ENCODE results near the gene DNAJC15. TPM values are rescaled to one million over a fixed set of nuclear protein-coding genes. Genes with fewer than 3 reads are reported as not detected.
"Not testable (repeated sequence)": the region's sequence is repeated elsewhere in the genome, so short reads cannot be mapped to it uniquely, and the experiment has no call there.

DNAJC15 gene
- total RNA-seq, 4 donors from 2014 or later, result 5.5 to 12.1 (median 10.9) TPM

DNA sequence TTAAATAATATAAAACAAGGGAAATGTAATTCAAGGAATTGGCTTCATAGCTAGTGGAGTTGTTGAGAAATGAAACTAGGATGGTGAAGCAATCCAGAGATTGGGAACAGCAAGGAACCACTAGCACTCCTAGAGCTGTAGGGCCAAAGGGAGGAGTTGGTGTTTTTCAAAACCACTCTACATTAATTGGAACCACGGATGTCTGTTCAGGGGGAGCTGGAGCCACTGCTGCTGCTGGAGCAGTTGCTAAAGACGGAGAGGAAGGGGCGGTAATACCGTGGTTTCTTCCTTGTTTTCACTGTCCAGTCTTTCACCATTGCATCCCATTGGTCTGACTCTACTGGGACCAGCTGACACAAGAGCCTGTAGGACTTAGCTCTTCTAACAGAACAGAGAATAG, 8.5 kb downstream of the DNAJC15 start:
- DNase-seq (ENCODE audit: low spot score) (no peak), ATAC-seq (ENCODE audit: low FRiP score) (no peak)
- TF ChIP-seq, protein P1, sequence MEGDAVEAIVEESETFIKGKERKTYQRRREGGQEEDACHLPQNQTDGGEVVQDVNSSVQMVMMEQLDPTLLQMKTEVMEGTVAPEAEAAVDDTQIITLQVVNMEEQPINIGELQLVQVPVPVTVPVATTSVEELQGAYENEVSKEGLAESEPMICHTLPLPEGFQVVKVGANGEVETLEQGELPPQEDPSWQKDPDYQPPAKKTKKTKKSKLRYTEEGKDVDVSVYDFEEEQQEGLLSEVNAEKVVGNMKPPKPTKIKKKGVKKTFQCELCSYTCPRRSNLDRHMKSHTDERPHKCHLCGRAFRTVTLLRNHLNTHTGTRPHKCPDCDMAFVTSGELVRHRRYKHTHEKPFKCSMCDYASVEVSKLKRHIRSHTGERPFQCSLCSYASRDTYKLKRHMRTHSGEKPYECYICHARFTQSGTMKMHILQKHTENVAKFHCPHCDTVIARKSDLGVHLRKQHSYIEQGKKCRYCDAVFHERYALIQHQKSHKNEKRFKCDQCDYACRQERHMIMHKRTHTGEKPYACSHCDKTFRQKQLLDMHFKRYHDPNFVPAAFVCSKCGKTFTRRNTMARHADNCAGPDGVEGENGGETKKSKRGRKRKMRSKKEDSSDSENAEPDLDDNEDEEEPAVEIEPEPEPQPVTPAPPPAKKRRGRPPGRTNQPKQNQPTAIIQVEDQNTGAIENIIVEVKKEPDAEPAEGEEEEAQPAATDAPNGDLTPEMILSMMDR (IDR thresholded peaks at IDR 0.05), result no peak

DNA sequence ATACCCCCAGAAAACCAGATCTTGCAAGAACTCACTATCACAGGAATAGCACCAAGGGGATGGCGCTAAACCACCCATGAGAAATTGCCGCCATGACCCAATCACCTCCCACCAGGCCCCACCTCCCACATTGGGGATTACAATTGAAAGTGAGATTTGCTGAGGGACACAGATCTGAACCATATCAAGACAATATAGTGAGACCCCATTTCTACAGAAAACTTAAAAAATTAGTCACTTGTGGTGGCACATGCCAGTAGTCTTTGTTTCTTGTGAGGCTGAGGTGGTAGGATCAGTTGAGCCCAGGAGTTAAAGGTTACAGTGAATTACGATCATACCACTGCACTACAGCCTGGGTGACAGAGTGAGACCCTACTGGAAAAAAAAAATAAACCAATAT, 9.7 kb downstream of the DNAJC15 start:
- TF ChIP-seq, protein P1 (IDR thresholded peaks at IDR 0.05), result no peak
- no peak for ATAC-seq (ENCODE audit: low FRiP score)
- no peak for DNase-seq (ENCODE audit: low spot score)

DNA sequence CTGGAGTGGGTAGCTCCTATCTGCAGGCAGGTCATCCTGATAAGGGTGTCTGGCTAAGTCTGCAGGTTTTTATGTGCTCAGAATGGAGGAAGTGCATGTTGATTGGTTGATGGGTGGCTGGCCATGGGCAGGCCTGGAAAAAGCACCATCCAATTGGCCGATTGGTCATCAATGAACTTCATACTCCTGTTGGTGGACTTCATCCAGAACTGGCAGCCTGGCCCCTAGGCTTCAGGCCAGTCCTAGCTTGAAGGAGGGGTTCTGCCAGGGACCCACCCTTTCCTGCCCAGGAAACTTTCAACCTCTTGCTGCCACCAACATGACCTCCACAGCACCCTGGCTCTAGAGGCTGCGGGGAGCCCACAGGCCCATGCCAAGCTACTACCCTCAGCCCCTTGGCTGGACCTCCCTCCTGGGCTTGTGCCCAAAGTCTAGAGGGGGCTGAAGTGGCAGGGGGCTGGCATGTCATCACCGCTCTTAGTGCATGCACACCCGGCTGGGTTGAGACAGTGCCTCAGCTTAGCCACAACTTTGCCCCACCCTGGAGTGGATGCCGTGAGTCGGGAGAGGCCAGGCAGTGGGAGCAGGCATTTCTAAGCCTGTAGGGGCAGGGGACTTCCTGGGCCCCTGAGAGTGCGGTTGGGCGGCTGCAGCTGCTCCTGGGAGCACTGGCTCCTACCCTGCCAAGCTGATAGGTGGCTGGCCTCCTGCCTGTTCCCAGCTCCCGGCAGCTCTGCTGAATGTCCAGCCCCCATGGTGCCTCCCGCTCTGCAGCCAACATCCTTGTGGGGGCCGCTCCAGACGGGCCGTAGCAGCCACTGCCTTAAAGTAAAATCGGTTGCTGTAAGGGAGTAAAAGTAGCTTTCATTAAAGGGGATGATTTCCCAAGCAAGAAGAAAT, 13.2 kb downstream of the DNAJC15 start:
- ATAC-seq (ENCODE audit: low FRiP score), result no peak
- TF ChIP-seq, protein P1 (IDR thresholded peaks at IDR 0.05), result no peak
- no peak for DNase-seq (ENCODE audit: low spot score)

DNA sequence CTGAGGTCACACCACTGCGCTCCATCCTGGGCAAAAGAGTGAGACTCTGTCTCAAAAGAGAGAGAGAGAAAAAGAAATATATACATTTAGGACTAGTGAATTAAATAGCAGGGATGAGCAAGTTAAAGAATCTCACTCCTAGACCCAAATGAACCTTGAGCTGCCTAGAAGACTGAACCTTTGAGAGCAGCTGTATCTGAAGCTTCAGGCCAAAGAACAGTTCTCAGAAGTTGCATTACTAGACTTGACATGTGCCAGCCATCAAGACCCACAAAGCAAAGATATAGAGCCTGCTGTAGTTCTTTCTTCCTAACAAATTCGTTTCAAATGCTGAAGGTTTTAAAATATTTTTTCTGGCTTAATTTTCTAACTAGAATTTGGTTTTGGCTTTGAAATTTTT, 16.6 kb downstream of the DNAJC15 start:
- ATAC-seq (ENCODE audit: low FRiP score) (no peak), DNase-seq (ENCODE audit: low spot score) (no peak)
- TF ChIP-seq, protein P1 (IDR thresholded peaks at IDR 0.05), result no peak

DNA sequence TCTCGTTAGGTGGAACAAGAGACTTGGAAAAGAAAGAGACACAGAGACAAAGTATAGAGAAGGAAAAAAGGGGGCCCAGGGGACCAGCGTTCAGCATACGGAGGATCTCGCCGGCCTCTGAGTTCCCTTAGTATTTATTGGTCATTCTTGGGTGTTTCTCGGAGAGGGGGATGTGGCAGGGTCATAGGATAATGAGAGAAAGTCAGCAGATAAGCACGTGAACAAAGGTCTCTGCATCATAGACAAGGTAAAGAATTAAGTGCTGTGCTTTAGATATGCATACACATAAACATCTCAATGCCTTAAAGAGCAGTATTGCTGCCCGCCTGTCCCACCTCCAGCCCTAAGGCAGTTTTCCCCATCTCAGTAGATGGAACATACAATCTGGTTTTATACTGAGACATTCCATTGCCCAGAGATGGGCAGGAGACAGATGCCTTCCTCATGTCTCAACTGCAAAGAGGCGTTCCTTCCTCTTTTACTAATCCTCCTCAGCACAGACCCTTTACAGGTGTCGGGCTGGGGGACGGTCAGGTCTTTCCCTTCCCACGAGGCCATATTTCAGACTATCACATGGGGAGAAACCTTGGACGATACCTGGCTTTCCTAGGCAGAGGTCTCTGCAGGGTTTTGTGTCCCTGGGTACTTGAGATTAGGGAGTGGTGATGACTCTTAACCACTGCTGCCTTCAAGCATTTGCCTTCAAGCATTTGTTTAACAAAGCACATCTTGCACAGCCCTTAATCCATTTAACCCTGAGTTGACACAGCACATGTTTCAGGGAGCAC, 17.4 kb downstream of the DNAJC15 start:
- not testable (repeated sequence) for ATAC-seq (ENCODE audit: low FRiP score); DNase-seq (ENCODE audit: low spot score)

DNA sequence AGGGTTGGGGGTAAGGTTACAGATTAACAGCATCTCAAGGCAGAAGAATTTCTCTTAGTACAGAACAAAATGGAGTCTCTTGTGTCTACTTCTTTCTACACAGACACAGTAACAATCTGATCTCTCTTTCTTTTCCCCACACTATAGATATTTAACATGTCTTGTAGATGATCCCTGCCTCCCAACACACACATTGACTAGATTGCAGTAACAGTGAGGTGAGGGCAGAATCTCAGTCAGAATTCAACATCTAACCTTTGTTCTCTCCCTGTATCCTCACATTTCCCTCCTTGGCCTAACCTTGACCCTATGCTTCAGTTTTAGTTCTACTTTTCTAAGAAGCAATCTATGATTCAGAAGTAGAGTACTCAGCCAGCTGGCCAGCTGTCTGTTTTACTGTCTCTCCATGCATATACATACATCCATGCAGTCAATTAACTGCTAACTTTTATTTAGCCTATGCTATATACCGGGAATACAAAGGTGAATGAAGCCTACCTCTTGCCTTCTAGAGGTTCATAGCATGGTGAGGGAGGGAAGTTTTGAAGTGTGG, 18.1 kb downstream of the DNAJC15 start:
- ATAC-seq (ENCODE audit: low FRiP score), result no peak
- DNase-seq (ENCODE audit: low spot score), result no peak
- TF ChIP-seq, protein P1 (IDR thresholded peaks at IDR 0.05), result no peak

DNA sequence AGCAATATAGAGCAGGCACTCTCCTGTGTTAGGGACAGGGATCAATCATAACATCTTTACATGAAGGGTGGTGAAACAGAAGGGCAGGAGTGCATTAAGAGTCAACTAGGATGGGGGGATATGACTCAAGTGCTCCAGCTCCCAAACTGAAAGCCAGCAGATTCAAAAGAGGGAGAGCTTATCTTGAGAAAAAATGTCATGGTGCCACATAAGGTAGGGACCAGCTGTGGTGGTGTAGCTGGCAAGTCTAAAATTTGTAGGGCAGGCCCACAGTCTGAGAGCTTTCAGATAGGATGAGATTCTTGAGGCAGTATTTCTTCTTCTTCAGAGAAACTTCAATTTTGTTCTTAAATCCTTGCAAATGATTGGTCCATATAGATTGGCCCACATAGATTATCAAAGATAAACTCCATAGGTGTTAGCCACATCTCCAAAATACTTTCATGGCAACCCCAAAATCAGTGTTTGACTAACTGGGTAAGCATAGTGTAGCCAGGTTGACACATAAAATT, 19.1 kb downstream of the DNAJC15 start:
- TF ChIP-seq, protein P1 (IDR thresholded peaks at IDR 0.05), result no peak
- DNase-seq (ENCODE audit: low spot score), result no peak
- no peak for ATAC-seq (ENCODE audit: low FRiP score)
